Astrocyte (in vitro differentiated cells and primary cell): ENCODE measurements around the gene GSG1L. TPM values are rescaled to one million over a fixed set of nuclear protein-coding genes. Genes with fewer than 3 reads are reported as not detected.
A peak's percentile ranks its signal among the peaks of the same experiment; 100 is the strongest.

Source experiments
- DNase-seq: peaks from one replicate; pipeline ENCODE4 v3.0.0-alpha.2; 2010; ENCODE audit warnings: low read depth
- FAIRE-seq: peaks from 2 replicates; lab custom pipeline; 2011; peaks lifted over from hg19 to GRCh38; lab: Jason Lieb, UNC
- H2AFZ ChIP-seq: 2 replicates; pipeline ENCODE4 v1.6.0; 2012; ENCODE audit warnings: low read depth, low read length, inconsistent platforms
- H3K27ac ChIP-seq: 2 replicates; pipeline ENCODE4 v1.5.1; 2011; ENCODE audit warnings: low read depth, low read length, inconsistent platforms
- H3K27me3 ChIP-seq: 2 replicates; pipeline ENCODE4 v1.6.0; 2011; ENCODE audit warnings: low read length, inconsistent platforms; ENCODE audit not compliant: insufficient read depth
- H3K36me3 ChIP-seq: 2 replicates; pipeline ENCODE4 v1.5.1; 2011; ENCODE audit warnings: low read length, inconsistent platforms; ENCODE audit not compliant: insufficient read depth
- H3K4me1 ChIP-seq: 2 replicates; pipeline ENCODE4 v1.5.1; 2011; ENCODE audit warnings: low read length, inconsistent platforms; ENCODE audit not compliant: insufficient read depth
- H3K4me2 ChIP-seq: 2 replicates; pipeline ENCODE4 v1.6.0; 2012; ENCODE audit warnings: low read length, inconsistent platforms
- H3K4me3 ChIP-seq: 2 replicates; pipeline ENCODE4 v1.5.1; 2011; ENCODE audit warnings: low read depth, mild to moderate bottlenecking, low read length, inconsistent platforms; ENCODE audit not compliant: insufficient read depth
- H3K79me2 ChIP-seq: 2 replicates; pipeline ENCODE4 v1.6.0; 2012; ENCODE audit warnings: mild to moderate bottlenecking, low read length, inconsistent platforms; ENCODE audit not compliant: insufficient read depth
- H3K9ac ChIP-seq: 2 replicates; pipeline ENCODE4 v1.6.0; 2012; ENCODE audit warnings: mild to moderate bottlenecking, low read length, inconsistent platforms
- H3K9me3 ChIP-seq: 2 replicates; pipeline ENCODE4 v1.5.1; 2012; ENCODE audit warnings: low read depth, mild to moderate bottlenecking, low read length, inconsistent platforms; ENCODE audit not compliant: insufficient read depth
- H4K20me1 ChIP-seq: 2 replicates; pipeline ENCODE4 v1.6.0; 2012; ENCODE audit warnings: low read length, inconsistent platforms; ENCODE audit not compliant: insufficient read depth
- H3K27ac Mint-ChIP-seq: one replicate; pipeline ENCODE4 v1.8.0; 2021; ENCODE audit warnings: mild to moderate bottlenecking, mixed read lengths; ENCODE audit not compliant: unreplicated experiment
- H3K27me3 Mint-ChIP-seq: one replicate; pipeline ENCODE4 v1.8.0; 2021; ENCODE audit warnings: low read depth, mixed read lengths; ENCODE audit not compliant: unreplicated experiment
- H3K36me3 Mint-ChIP-seq: one replicate; pipeline ENCODE4 v1.8.0; 2021; ENCODE audit warnings: low read depth, mixed read lengths; ENCODE audit not compliant: unreplicated experiment
- H3K4me1 Mint-ChIP-seq: one replicate; pipeline ENCODE4 v1.8.0; 2021; ENCODE audit warnings: low read depth, mixed read lengths; ENCODE audit not compliant: unreplicated experiment
- H3K4me3 Mint-ChIP-seq: one replicate; pipeline ENCODE4 v1.8.0; 2021; ENCODE audit warnings: mild to moderate bottlenecking, moderate library complexity, mixed read lengths; ENCODE audit not compliant: unreplicated experiment
- H3K9me3 Mint-ChIP-seq: one replicate; pipeline ENCODE4 v1.8.0; 2021; ENCODE audit warnings: mild to moderate bottlenecking, mixed read lengths; ENCODE audit not compliant: unreplicated experiment
- CTCF ChIP-seq: IDR thresholded peaks from 2 replicates; pipeline ENCODE4 v1.5.1; 2011; ENCODE audit warnings: low read depth, mild to moderate bottlenecking, inconsistent platforms, low read length, moderate library complexity; ENCODE audit not compliant: insufficient read depth
- EZH2 ChIP-seq: IDR thresholded peaks from 2 replicates; pipeline ENCODE4 v1.6.1; 2012; ENCODE audit warnings: mild to moderate bottlenecking, low read length, inconsistent platforms; ENCODE audit not compliant: insufficient read depth
- total RNA-seq: library from RNA; stranded (reverse); gene quantifications from 2 replicates; pipeline ENCODE4 v1.2.1, GENCODE V29; 2021

GSG1L gene
- total RNA-seq, 1 donor from 2014 or later: not detected

DNA sequence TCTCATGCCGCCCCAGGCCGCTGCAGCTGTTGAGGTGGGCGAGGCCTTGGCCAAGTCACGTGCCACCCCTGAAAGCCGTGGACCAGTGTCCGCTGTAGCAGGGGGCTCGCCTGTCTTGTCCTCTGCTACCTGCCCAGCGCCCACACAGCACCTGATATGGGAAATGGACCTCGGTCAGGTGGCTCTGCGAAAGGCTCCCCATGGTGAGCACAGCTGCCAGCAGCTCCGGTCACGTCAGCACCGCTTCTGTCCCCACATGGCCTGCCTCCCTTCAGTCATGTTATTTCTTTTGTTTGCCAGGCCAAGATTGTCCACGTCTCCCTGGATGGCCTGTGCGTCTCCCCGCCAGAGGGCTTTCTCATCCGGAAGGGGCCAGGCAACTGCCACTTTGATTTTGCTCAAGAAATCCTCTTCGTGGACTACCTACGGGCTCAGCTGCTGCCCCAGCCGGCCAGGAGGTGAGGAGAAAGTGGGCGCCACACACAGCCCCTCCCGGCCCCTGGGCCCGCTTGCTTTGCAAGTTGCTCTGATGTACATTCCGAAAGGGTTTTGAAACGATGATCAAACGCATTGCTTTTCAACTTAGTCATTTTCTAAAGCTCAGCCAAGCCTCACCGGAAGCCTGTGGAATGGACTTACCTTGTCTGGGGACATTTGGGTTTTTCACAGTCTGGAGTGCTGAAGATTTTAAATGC lies 293.8 kb downstream of the GSG1L start:
- Mint-ChIP-seq H3K36me3 (peaks cover 21% of the 10 kb centered on the region), H3K4me1 (peaks cover 12% of the 10 kb centered on the region), H3K27ac (peak overlapping the region; percentile 92), H3K4me3 (no peak overlapping the region), H3K27me3 (no peaks in the 10 kb centered on the region), H3K9me3 (peaks cover 4% of the 10 kb centered on the region)
- Histone ChIP-seq H3K9ac (peak overlapping the region; percentile 81), H3K9me3 (peaks cover under 1% of the 10 kb centered on the region), H3K27me3 (no peaks in the 10 kb centered on the region), H3K4me1 (peaks cover 32% of the 10 kb centered on the region), H3K36me3 (no peaks in the 10 kb centered on the region), H3K79me2 (no peaks in the 10 kb centered on the region), H3K4me2 (peak overlapping the region; percentile 79), H3K27ac (peak overlapping the region; percentile 91), H2AFZ (peak overlapping the region; percentile 62), H3K4me3 (peak overlapping the region; percentile 20), H4K20me1 (no peaks in the 10 kb centered on the region)
- FAIRE-seq (peak; percentile 97), DNase-seq (peak; percentile 97)
- TF ChIP-seq EZH2: no peak
- peak; percentile 1 for TF ChIP-seq CTCF

DNA sequence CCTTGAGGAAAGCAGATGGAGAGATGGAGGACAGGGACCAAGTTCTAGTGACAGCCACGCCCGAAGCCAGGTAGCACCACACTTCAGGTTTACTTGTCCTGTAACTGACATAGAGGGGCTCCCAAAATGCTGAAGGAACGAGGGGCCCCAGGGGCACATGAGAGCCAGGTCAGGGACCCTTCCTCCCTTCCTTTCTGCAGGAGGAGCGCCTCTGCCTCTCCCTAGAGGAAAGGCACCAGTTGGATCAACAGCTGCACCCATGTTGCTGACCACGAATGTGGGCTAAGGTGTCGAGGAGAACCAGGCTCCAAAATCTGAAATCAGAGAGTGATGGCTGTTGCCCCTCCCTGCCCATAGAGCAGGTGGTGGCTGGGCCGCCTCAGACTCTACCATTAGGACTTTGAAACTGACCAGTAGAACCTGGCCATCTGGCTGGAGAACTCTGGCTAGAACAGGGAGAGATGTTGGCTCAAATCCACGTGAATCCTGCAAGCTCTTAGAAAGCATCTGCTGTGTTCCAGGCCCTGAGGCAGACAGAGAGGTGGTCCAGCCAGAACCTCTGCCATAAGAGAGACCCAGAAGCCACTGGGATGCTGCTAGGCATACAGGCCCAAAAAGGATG lies 294.8 kb downstream of the GSG1L start:
- no peak for FAIRE-seq
- Histone ChIP-seq H3K36me3 (no peaks in the 10 kb centered on the region), H3K9me3 (peaks cover 7% of the 10 kb centered on the region), H4K20me1 (no peaks in the 10 kb centered on the region), H2AFZ (no peak overlapping the region), H3K4me3 (no peak overlapping the region), H3K27ac (peak overlapping the region; percentile 91), H3K4me1 (peaks cover 32% of the 10 kb centered on the region), H3K27me3 (no peaks in the 10 kb centered on the region), H3K4me2 (peak overlapping the region; percentile 79), H3K9ac (no peak overlapping the region), H3K79me2 (no peaks in the 10 kb centered on the region)
- peak overlapping the region; percentile 55 for H3K27ac Mint-ChIP-seq
- peaks cover 24% of the 10 kb centered on the region for H3K36me3 Mint-ChIP-seq
- H3K9me3 Mint-ChIP-seq: peaks cover 5% of the 10 kb centered on the region
- no peak overlapping the region for H3K4me3 Mint-ChIP-seq
- DNase-seq: peak; percentile 27
- peaks cover 12% of the 10 kb centered on the region for H3K4me1 Mint-ChIP-seq
- TF ChIP-seq EZH2: no peak
- no peak for TF ChIP-seq CTCF
- H3K27me3 Mint-ChIP-seq: no peaks in the 10 kb centered on the region
